ENCODE measurements around the gene HEXIM2. TPM values are rescaled to one million over a fixed set of nuclear protein-coding genes. Genes with fewer than 3 reads are reported as not detected.

HEXIM2 gene
- total and polyA plus RNA-seq, 2 of the 13 experiments (the other 11 are each of a cell fraction or from before 2014, with no cell fraction given) = 27.1 to 32.4 TPM

- TF ChIP-seq ZNF253 (CRISPR knock-in tag; IDR thresholded peaks at IDR 0.05; ENCODE audit: borderline replicate concordance) (no peak; the same call in 1 of the 2 replicates), MAFK (conservative IDR thresholded peaks at IDR 0.05 in 1 of 2, IDR thresholded peaks at IDR 0.05 in 1 of 2; ENCODE audit: low read length in 2 of 2) (no peak), DZIP1 (CRISPR knock-in tag; IDR thresholded peaks at IDR 0.05) (peak; percentile 28; the same call in 1 of the 2 replicates), ZNF329 (CRISPR knock-in tag; IDR thresholded peaks at IDR 0.05; ENCODE audit: low read depth) (no peak), HNRNPLL (IDR thresholded peaks at IDR 0.05; ENCODE audit: low read depth, low read length, poor library complexity, severe bottlenecking) (no peak), STAT6 (CRISPR knock-in tag; IDR thresholded peaks at IDR 0.05; ENCODE audit: borderline replicate concordance) (no peak), ZNF569 (CRISPR knock-in tag; IDR thresholded peaks at IDR 0.05; ENCODE audit: borderline replicate concordance) (no peak), ATAD3A (CRISPR knock-in tag; IDR thresholded peaks at IDR 0.05) (no peak), GABPB1 (CRISPR knock-in tag; IDR thresholded peaks at IDR 0.05) (0 out of 2 replicates have a peak, but pooled peaks have one; percentile 35), KLF16 (CRISPR knock-in tag; IDR thresholded peaks at IDR 0.05) (no peak; a peak in 2 of 4 replicates), POLR2A (IDR thresholded peaks at IDR 0.05; ENCODE audit: insufficient read depth in 1 of 2, low read depth in 2 of 2, low read length in 2 of 2) (peak; percentile 76 to 88), ZFY (CRISPR knock-in tag; IDR thresholded peaks at IDR 0.05) (peak; percentile 64; the same call in 1 of the 2 replicates), AHDC1 (CRISPR knock-in tag; IDR thresholded peaks at IDR 0.05; ENCODE audit: borderline replicate concordance) (no peak; the same call in 1 of the 2 replicates), ZNF275 (CRISPR knock-in tag; IDR thresholded peaks at IDR 0.05; ENCODE audit: borderline replicate concordance) (0 out of 2 replicates have a peak, but pooled peaks have one; percentile 67), ZNF180 (CRISPR knock-in tag; IDR thresholded peaks at IDR 0.05; ENCODE audit: borderline replicate concordance, low read depth) (no peak)
Observed at GRCh38 chr17:45160447-45161287, 1.0 kb upstream of the HEXIM2 start (continued).
